Measurements from ENCODE around the gene DLL4. TPM values are rescaled to one million over a fixed set of nuclear protein-coding genes. Genes with fewer than 3 reads are reported as not detected.

DLL4 gene
- polyA plus RNA-seq, 1 donor from 2014 or later: 2.2 TPM

DNA sequence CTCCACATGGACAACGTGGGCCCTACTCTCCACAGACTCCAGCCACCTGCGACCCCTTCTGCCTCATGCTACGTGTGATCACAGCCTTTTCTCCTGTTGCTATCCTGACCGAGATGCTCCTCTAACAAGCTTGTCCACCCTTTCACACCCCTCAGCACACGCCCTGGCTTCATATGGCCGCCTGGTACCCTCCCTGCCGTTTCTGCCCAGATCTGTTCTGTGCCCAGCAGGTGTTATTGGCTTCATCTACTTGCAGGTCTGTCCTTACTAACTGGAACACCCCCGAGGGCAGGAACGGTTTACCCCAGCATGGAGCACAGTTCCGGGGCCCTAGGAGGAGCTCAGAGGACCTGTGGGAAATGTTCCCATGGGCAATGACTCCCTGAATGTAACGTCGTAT is 34.1 kb downstream of the DLL4 start:
- Histone ChIP-seq H3K27me3 (ENCODE audit: insufficient read depth, low read depth, low read length) (no peaks in the 10 kb centered on the region), H3F3A (ENCODE audit: insufficient read depth, low read length, poor library complexity, severe bottlenecking) (no peaks in the 10 kb centered on the region), H2AFZ (ENCODE audit: low read depth, low read length) (no peak overlapping the region), H3K27ac (ENCODE audit: low read length) (no peak overlapping the region), H3K4me3 (ENCODE audit: low read length) (no peak overlapping the region), H3K9ac (ENCODE audit: low read length) (no peak overlapping the region), H3K4me2 (ENCODE audit: low read length) (no peak overlapping the region), H3K36me3 (ENCODE audit: insufficient read depth, low read length) (no peaks in the 10 kb centered on the region), H3K9me3 (ENCODE audit: low read length) (no peaks in the 10 kb centered on the region), H4K20me1 (ENCODE audit: insufficient read depth) (no peaks in the 10 kb centered on the region), H3K79me2 (replicated peaks; ENCODE audit: insufficient read depth, low read length) (no peaks in the 10 kb centered on the region), H3K9me2 (ENCODE audit: insufficient read depth, low read length) (no peaks in the 10 kb centered on the region)
- TF ChIP-seq, protein P1, sequence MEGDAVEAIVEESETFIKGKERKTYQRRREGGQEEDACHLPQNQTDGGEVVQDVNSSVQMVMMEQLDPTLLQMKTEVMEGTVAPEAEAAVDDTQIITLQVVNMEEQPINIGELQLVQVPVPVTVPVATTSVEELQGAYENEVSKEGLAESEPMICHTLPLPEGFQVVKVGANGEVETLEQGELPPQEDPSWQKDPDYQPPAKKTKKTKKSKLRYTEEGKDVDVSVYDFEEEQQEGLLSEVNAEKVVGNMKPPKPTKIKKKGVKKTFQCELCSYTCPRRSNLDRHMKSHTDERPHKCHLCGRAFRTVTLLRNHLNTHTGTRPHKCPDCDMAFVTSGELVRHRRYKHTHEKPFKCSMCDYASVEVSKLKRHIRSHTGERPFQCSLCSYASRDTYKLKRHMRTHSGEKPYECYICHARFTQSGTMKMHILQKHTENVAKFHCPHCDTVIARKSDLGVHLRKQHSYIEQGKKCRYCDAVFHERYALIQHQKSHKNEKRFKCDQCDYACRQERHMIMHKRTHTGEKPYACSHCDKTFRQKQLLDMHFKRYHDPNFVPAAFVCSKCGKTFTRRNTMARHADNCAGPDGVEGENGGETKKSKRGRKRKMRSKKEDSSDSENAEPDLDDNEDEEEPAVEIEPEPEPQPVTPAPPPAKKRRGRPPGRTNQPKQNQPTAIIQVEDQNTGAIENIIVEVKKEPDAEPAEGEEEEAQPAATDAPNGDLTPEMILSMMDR (IDR thresholded peaks at IDR 0.05; ENCODE audit: poor library complexity, severe bottlenecking): no peak
- TF ChIP-seq TAF1 (IDR thresholded peaks at IDR 0.05; ENCODE audit: low read depth) (no peak), MXI1 (conservative IDR thresholded peaks at IDR 0.05; ENCODE audit: poor library complexity, severe bottlenecking) (no peak), REST (IDR thresholded peaks at IDR 0.05; ENCODE audit: borderline replicate concordance) (no peak), SMC3 (conservative IDR thresholded peaks at IDR 0.05; ENCODE audit: poor library complexity) (no peak), EP300 (conservative IDR thresholded peaks at IDR 0.05; ENCODE audit: poor library complexity, severe bottlenecking) (no peak), EZH2 (IDR thresholded peaks at IDR 0.05; ENCODE audit: borderline replicate concordance, insufficient read depth, low read length, poor library complexity, severe bottlenecking) (no peak)

- H3K4me3 ChIP-seq (ENCODE audit: low read length): no peak overlapping the region
- H3K4me2 ChIP-seq (ENCODE audit: low read length): no peak overlapping the region
- no peak overlapping the region for H2AFZ ChIP-seq (ENCODE audit: low read depth, low read length)
- H3K9ac ChIP-seq (ENCODE audit: low read length): no peak overlapping the region
- H3K36me3 ChIP-seq (ENCODE audit: insufficient read depth, low read length): no peaks in the 10 kb centered on the region
- no peak for TF ChIP-seq POLR2AphosphoS5 (IDR thresholded peaks at IDR 0.05)
- TF ChIP-seq EZH2 (IDR thresholded peaks at IDR 0.05; ENCODE audit: borderline replicate concordance, insufficient read depth, low read length, poor library complexity, severe bottlenecking): no peak
- no peak for TF ChIP-seq RAD21 (conservative IDR thresholded peaks at IDR 0.05)
- no peak for TF ChIP-seq SMC3 (conservative IDR thresholded peaks at IDR 0.05; ENCODE audit: poor library complexity)
- TF ChIP-seq TAF1 (IDR thresholded peaks at IDR 0.05; ENCODE audit: low read depth): no peak
- H3K27ac ChIP-seq (ENCODE audit: low read length): no peak overlapping the region
- no peaks in the 10 kb centered on the region for H3F3A ChIP-seq (ENCODE audit: insufficient read depth, low read length, poor library complexity, severe bottlenecking)
- no peaks in the 10 kb centered on the region for H4K20me1 ChIP-seq (ENCODE audit: insufficient read depth)
- H3K9me2 ChIP-seq (ENCODE audit: insufficient read depth, low read length): no peaks in the 10 kb centered on the region
- H3K9me3 ChIP-seq (ENCODE audit: low read length): no peaks in the 10 kb centered on the region
- H3K27me3 ChIP-seq (ENCODE audit: insufficient read depth, low read depth, low read length): no peaks in the 10 kb centered on the region
- H3K79me2 ChIP-seq (replicated peaks; ENCODE audit: insufficient read depth, low read length): no peaks in the 10 kb centered on the region
Measured at GRCh38 chr15:40964006-40964405, 34.9 kb downstream of the DLL4 start.

- no peak overlapping the region for H3K4me2 ChIP-seq (ENCODE audit: low read length)
- no peaks in the 10 kb centered on the region for H4K20me1 ChIP-seq (ENCODE audit: insufficient read depth)
- H3K36me3 ChIP-seq (ENCODE audit: insufficient read depth, low read length): no peaks in the 10 kb centered on the region
- H2AFZ ChIP-seq (ENCODE audit: low read depth, low read length): no peak overlapping the region
- H3K27ac ChIP-seq (ENCODE audit: low read length): no peak overlapping the region
- no peaks in the 10 kb centered on the region for H3F3A ChIP-seq (ENCODE audit: insufficient read depth, low read length, poor library complexity, severe bottlenecking)
- H3K27me3 ChIP-seq (ENCODE audit: insufficient read depth, low read depth, low read length): no peaks in the 10 kb centered on the region
- TF ChIP-seq EP300 (conservative IDR thresholded peaks at IDR 0.05; ENCODE audit: poor library complexity, severe bottlenecking): no peak
- TF ChIP-seq POLR2AphosphoS5 (IDR thresholded peaks at IDR 0.05): no peak
- TF ChIP-seq SMC3 (conservative IDR thresholded peaks at IDR 0.05; ENCODE audit: poor library complexity): no peak
- no peak for TF ChIP-seq RAD21 (conservative IDR thresholded peaks at IDR 0.05)
- H3K79me2 ChIP-seq (replicated peaks; ENCODE audit: insufficient read depth, low read length): no peaks in the 10 kb centered on the region
- no peak overlapping the region for H3K4me3 ChIP-seq (ENCODE audit: low read length)
- H3K9me2 ChIP-seq (ENCODE audit: insufficient read depth, low read length): no peaks in the 10 kb centered on the region
- no peaks in the 10 kb centered on the region for H3K9me3 ChIP-seq (ENCODE audit: low read length)
- no peak overlapping the region for H3K9ac ChIP-seq (ENCODE audit: low read length)
Measured at GRCh38 chr15:40964634-40965033, 35.5 kb downstream of the DLL4 start.

Data from neural cell (in vitro differentiated cells).